NCI-H1092 (cell line): ENCODE results near the gene HMCN1.
"Not testable (repeated sequence)": the region's sequence is repeated elsewhere in the genome, so short reads cannot be mapped to it uniquely, and the experiment has no call there.

Source experiments
- DNase-seq: peaks from one replicate; lab custom pipeline; 2025; lab: John Stamatoyannopoulos, UW

HMCN1 gene

DNA sequence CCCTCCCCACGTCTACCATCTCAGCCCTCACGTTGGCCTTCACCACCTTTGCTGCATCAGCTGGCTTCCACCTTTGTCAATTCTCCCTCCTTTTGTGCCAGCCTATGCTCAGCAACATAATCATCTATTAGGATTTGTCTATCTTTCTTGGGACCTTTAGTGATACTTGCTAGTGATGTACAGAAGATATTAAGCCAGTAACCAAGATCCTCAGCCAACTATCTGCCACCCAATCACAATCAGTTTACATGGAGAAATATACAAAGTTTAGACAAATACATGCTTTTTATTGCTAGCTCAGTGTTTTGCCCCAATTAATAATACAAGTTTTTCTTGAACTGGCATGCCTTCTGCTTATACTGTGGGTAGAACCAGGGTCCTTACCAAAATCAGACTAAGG, 468.6 kb downstream of the HMCN1 start:
- no peak for DNase-seq

GRCh38 chr1:186206048-186206570, 471.9 kb downstream of the HMCN1 start:
- DNase-seq, result no peak

- no peak for DNase-seq
Measured at GRCh38 chr1:186207391-186208085, 473.3 kb downstream of the HMCN1 start.

GRCh38 chr1:186208405-186209129, 474.4 kb downstream of the HMCN1 start:
- DNase-seq, result no peak

- DNase-seq, result no peak
Measured at GRCh38 chr1:186210258-186210657, 476.1 kb downstream of the HMCN1 start.

GRCh38 chr1:186211583-186211982, 477.4 kb downstream of the HMCN1 start:
- not testable (repeated sequence) for DNase-seq

GRCh38 chr1:186212568-186213224, 478.5 kb downstream of the HMCN1 start:
- DNase-seq, result peak; percentile 31

DNA sequence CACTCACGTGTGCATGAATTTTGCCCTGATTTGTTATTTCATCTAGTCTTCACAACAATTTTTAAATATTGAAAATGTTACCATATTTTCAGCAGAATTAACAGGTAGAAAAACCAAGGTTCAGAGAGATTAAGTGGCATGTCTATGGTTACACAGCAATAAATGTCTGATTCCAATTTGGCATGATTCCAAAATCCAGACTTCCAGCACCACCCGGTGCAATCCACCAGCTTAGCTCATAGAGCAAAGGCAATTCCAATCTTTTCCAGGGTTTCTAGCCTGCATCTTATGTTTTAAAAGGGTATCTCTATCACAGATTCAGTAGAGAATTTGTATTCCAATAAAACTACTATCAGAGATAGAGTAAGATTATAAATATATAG, 479.0 kb downstream of the HMCN1 start:
- no peak for DNase-seq

- DNase-seq, result no peak
Measured at GRCh38 chr1:186214791-186215190, 480.6 kb downstream of the HMCN1 start.

GRCh38 chr1:186215636-186216035, 481.4 kb downstream of the HMCN1 start:
- DNase-seq, result no peak

DNA sequence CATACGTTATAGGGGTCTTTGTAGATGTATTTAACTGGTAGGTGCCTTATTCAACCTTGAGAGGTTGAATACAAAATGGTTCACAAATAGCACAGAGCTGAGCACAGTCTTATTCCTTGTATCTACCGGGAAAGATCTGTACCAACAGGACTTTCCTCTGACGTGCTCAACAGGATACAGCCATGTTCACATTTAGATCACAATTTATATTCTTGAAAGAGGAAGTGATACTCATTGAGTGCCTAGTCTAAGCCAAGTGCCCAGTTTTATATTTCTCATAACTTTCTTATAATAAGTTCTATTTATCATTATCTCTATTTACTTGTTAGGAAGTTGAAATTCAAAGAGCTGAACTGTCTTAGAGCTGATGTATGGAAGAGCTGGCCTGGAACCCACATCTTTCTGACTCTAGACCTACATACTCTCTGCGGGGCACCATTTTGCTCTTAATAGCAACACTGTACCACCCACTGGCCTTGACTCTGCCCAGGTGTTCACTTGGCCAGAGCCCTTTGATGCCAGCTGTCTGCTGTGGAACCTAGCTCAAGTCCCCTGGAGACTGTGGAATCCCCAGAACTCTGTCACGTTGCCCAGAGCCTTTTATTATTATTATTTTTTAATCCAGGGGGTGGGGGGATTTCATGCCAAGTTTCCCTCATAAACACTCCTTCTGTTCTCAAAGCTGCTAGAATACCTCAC, 484.6 kb downstream of the HMCN1 start:
- no peak for DNase-seq

DNA sequence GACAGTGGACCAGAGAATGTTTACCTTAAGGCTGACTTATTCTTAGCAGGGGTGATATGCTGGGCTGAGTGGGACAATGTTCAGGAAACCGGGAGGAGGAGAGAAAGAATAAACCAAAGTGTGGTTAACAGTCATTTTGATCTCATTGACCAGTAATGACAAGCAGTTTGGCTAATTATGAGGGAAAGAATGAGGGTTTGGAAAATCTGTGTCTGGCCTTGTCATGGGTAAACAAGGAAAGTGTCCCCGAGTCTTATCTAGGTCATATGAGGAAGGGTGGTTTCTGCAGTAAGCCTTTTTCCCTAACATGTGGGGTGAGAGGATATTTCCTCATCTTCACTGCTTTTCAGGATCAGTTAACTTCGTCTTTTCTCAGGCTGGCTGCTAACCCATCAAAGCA, 485.9 kb downstream of the HMCN1 start:
- no peak for DNase-seq

- DNase-seq, result no peak
Measured at GRCh38 chr1:186220911-186221310, 486.7 kb downstream of the HMCN1 start.

- no peak for DNase-seq
Measured at GRCh38 chr1:186225096-186225495, 490.9 kb downstream of the HMCN1 start.

GRCh38 chr1:186228749-186229148, 494.6 kb downstream of the HMCN1 start:
- DNase-seq, result no peak

- no peak for DNase-seq
Measured at GRCh38 chr1:186231861-186232436, 497.8 kb downstream of the HMCN1 start.

DNA sequence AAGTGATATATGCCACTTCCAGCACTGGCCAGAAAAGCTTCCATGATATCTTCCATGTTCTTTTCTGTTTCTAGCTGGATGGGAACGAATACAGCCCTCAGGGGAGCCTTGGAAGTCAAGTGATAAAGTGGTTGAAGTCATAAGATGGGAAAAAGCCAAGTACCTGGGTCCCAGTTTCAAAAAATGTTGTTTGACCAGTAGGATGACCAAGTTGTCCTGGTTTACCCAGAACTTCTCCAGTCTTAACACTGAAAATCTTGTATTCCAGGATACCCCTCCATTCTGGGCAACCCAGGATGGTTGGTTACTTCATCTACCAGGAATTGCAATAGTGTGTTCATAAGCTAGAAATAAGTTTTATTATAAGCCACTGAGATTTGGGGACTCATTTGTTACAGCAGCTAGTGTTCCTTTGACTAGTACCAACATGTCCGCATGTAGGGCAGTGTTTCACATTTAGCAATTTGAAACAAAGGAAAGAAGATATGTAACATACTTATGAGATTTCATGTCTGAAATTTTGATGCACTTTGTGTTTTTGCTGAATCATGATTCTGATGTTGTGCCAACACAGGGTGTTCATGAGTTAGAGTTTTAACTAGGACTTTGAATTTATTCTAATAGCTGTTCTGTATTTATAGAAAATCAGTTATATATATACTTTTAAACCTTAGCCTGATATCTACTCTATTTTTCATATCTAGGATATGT, 500.9 kb downstream of the HMCN1 start:
- no peak for DNase-seq

DNA sequence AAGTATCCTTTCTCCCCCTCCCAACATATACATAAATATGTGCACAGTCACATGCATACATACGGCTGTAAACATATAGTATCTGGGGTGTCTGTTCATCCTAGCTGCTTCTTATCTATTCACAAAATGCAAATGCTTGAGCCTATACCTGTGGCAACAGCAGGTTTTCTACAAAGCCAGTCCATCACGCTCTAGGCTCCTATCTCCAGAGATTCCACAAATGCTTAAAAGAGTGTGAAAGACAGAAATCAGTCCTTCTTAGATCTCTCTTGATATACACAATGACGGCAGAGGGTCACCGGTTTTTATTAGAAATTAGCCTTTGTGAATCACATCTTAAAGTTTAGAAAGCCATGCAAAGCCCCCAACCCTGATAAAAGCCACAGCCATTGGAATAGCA, 501.5 kb downstream of the HMCN1 start:
- DNase-seq, result no peak

GRCh38 chr1:186236921-186237320, 502.7 kb downstream of the HMCN1 start:
- no peak for DNase-seq

DNA sequence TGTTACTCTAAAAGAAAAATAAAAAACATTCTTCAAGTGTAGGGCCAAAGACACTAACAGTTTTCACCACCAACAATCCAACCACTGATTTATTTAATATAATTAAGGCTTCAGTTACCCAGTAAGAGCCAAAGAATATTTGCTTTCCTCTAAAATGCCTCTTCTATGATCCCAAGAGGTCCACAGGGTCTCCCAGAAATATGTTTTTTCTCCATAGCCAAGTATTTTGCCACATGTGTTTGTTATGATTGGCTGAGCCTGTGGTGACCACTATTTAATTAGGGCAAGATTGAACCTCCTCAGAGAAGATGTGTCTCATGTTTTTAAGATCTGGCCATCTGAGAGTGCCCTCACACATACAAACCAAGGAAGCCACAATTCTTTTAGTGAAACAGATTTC, 505.0 kb downstream of the HMCN1 start:
- DNase-seq, result no peak

- DNase-seq, result no peak
Measured at GRCh38 chr1:186240436-186240835, 506.2 kb downstream of the HMCN1 start.
